DND-41 (cell line): ENCODE data around the gene NDUFA13.

Experiments
- ATAC-seq: fragments of 200-7000 bp; cut with Tn5 transposase; 3 replicates; pipeline ENCODE4 v1.9.1; 2021; ENCODE audit warnings: low read depth; ENCODE audit not compliant: insufficient read depth
- DNase-seq: peaks from one replicate; pipeline ENCODE4 v3.0.0-alpha.2; 2020
- H2AFZ ChIP-seq: 2 replicates; pipeline ENCODE4 v1.6.0; 2012; ENCODE audit warnings: low read depth, low read length
- H3K27ac ChIP-seq: 2 replicates; pipeline ENCODE4 v1.5.1; 2012; ENCODE audit warnings: low read length, inconsistent platforms
- H3K27me3 ChIP-seq: fragments of 200-600 bp; sonication (generic); 2 replicates; pipeline ENCODE4 v1.6.0; 2012; ENCODE audit warnings: low read length, mild to moderate bottlenecking, inconsistent platforms; ENCODE audit not compliant: insufficient read depth, poor library complexity
- H3K36me3 ChIP-seq: 2 replicates; pipeline ENCODE4 v1.5.1; 2012; ENCODE audit warnings: low read length, inconsistent platforms; ENCODE audit not compliant: insufficient read depth
- H3K4me1 ChIP-seq: 2 replicates; pipeline ENCODE4 v1.5.1; 2012; ENCODE audit warnings: mild to moderate bottlenecking, low read length; ENCODE audit not compliant: insufficient read depth
- H3K4me2 ChIP-seq: 2 replicates; pipeline ENCODE4 v1.6.0; 2012; ENCODE audit warnings: mild to moderate bottlenecking, moderate library complexity, low read length, inconsistent platforms; ENCODE audit not compliant: insufficient read depth
- H3K4me3 ChIP-seq, 2 experiments: fragments of 200-600 bp in 1 of 2; shearing (Covaris generic) in 1 of 2; 2 replicates each; pipeline ENCODE4 v1.5.1; 2012 to 2016; ENCODE audit warnings: inconsistent platforms in 2 of 2, low read length in 2 of 2, mild to moderate bottlenecking in 2 of 2, low read depth in 1 of 2, moderate library complexity in 1 of 2
- H3K79me2 ChIP-seq: 2 replicates; pipeline ENCODE4 v1.6.0; 2012; ENCODE audit warnings: low read length, inconsistent platforms; ENCODE audit not compliant: insufficient read depth
- H3K9ac ChIP-seq: 2 replicates; pipeline ENCODE4 v1.6.0; 2012; ENCODE audit warnings: low read depth, mild to moderate bottlenecking, inconsistent platforms, low read length, moderate library complexity
- H3K9me3 ChIP-seq: 2 replicates; pipeline ENCODE4 v1.5.1; 2012; ENCODE audit warnings: low read length, moderate library complexity, mild to moderate bottlenecking, inconsistent platforms; ENCODE audit not compliant: insufficient read depth, severe bottlenecking
- H4K20me1 ChIP-seq: 2 replicates; pipeline ENCODE4 v1.6.0; 2012; ENCODE audit warnings: low read length; ENCODE audit not compliant: insufficient read depth
- EZH2 ChIP-seq: IDR thresholded peaks from 3 replicates; pipeline ENCODE4 v1.6.1; 2012; ENCODE audit warnings: borderline replicate concordance, low read depth, mild to moderate bottlenecking, moderate library complexity, low read length, inconsistent platforms; ENCODE audit not compliant: severe bottlenecking
- TF ChIP-seq, protein P1 (sequence below): IDR thresholded peaks from 2 replicates; pipeline ENCODE4 v1.5.1; 2012; ENCODE audit warnings: borderline replicate concordance, low read length, moderate library complexity, mild to moderate bottlenecking; ENCODE audit not compliant: poor library complexity, severe bottlenecking; ENCODE audit errors: extremely low read depth

NDUFA13 gene

GRCh38 chr19:19535311-19536191, 19.5 kb downstream of the NDUFA13 start:
- H2AFZ ChIP-seq: no peak overlapping the region
- ATAC-seq: no peak
- no peaks in the 10 kb centered on the region for H3K27me3 ChIP-seq

DNA sequence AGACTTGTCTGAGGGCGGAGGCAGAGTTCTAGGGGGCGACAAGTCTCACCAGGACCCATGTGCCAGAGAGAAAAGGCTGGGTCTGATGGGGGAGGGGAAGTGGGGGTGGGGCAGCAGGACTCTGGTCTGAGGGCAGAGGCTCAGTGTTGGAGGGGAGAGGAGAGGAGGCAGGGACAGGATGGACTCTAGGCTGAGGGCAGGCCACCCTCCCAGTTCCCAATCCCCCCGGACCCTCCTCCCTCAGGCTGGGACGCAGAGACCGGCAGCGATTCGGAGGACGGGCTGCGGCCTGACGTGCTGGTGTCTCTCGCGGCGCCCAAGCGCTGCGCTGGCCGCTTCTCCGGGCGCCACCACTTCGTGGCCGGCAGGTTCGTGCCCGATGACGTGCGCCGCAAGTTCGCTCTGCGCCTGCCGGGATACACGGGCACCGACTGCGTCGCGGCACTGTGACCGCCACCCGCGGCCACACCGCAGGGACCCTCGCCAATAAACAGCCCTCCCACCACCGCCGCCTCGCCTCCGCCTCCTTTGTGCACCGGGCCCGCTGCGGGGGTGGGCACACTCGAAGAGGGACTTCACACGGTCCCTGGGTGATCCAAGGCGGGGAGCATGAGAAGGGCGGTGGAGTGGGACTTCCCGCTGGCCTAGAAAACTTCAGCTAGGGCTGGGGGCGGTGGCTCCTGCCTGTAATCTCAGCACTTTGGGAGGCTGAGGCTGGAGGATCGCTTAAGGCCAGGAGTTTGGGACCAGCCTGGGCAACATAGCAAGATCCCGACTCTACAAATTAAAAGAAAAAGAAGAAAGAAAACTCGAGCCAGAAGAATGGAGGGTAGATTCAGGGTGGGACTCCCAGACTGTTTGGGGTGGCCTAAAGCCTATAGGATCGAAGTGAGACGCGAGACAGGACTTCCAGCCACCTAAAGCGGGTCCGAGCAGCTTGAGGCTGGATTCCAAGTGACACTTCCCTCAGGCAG, 21.3 kb downstream of the NDUFA13 start:
- no peaks in the 10 kb centered on the region for H3K27me3 ChIP-seq
- ATAC-seq (no peak), DNase-seq (no peak)
- H3K79me2 ChIP-seq: no peaks in the 10 kb centered on the region
- no peaks in the 10 kb centered on the region for H3K36me3 ChIP-seq
- H2AFZ ChIP-seq: no peak overlapping the region
- 0 out of 2 replicates have a peak, but pooled peaks cover 5% of the 10 kb centered on the region for H4K20me1 ChIP-seq
- no peak overlapping the region for H3K9ac ChIP-seq
- no peaks in the 10 kb centered on the region for H3K9me3 ChIP-seq
- H3K27ac ChIP-seq: no peak overlapping the region
- no peak overlapping the region for H3K4me2 ChIP-seq
- H3K4me1 ChIP-seq: peaks cover 3% of the 10 kb centered on the region
- no peak overlapping the region for H3K4me3 ChIP-seq
- no peak for TF ChIP-seq EZH2
- TF ChIP-seq, protein P1, sequence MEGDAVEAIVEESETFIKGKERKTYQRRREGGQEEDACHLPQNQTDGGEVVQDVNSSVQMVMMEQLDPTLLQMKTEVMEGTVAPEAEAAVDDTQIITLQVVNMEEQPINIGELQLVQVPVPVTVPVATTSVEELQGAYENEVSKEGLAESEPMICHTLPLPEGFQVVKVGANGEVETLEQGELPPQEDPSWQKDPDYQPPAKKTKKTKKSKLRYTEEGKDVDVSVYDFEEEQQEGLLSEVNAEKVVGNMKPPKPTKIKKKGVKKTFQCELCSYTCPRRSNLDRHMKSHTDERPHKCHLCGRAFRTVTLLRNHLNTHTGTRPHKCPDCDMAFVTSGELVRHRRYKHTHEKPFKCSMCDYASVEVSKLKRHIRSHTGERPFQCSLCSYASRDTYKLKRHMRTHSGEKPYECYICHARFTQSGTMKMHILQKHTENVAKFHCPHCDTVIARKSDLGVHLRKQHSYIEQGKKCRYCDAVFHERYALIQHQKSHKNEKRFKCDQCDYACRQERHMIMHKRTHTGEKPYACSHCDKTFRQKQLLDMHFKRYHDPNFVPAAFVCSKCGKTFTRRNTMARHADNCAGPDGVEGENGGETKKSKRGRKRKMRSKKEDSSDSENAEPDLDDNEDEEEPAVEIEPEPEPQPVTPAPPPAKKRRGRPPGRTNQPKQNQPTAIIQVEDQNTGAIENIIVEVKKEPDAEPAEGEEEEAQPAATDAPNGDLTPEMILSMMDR: no peak

More at GRCh38 chr19:19535311-19536191, 19.5 kb downstream of the NDUFA13 start:
- H3K9me3 ChIP-seq: no peaks in the 10 kb centered on the region
- no peaks in the 10 kb centered on the region for H3K79me2 ChIP-seq
- no peak for DNase-seq
- H3K4me2 ChIP-seq: no peak overlapping the region
- TF ChIP-seq EZH2: no peak
- H3K4me3 ChIP-seq: no peak overlapping the region
- H3K9ac ChIP-seq: no peak overlapping the region
- no peak overlapping the region for H3K27ac ChIP-seq
- peaks cover 8% of the 10 kb centered on the region for H3K4me1 ChIP-seq
- 0 out of 2 replicates have a peak, but pooled peaks cover 5% of the 10 kb centered on the region for H4K20me1 ChIP-seq
- 0 out of 2 replicates have a peak, but pooled peaks cover under 1% of the 10 kb centered on the region for H3K36me3 ChIP-seq

DNA sequence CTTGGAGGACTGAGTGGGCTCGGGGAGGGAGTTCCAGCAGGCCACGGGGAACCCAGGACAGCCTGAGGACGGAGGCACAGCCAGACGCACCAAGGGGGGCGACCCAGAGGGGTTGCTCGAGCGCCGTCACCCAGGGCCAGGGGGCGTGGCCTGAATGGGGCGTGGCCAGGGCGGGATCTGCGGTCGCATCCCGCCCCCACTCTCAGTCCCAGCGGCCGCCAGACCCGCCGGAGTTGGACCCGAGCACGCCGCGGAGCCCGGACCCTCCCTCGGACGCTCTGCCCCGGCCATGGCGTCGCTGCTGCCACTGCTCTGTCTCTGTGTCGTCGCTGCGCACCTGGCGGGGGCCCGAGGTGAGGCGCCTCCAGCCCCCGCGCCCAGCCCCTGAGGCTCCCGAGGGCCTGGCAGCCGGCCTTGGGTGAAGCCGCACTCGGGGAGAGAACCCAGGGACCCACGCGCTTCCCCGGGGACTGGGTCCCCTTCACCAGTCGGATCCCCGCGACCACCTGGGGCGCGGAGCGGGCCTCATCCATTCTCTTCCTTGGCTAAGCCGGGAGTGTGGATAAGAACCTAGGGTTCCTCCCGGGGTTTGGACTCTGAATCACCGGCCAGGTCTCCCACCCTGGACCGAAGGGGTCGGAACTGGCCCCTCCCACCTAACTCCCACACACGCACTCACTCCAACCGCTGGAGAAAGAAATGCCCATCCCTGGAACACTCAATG, 22.2 kb downstream of the NDUFA13 start, which contains the start of gene CILP2:
CILP2 (plus strand) TSS at position 205 of the 724 bp plus-strand sequence; CDS start at position 290, 85 bp downstream.
- Histone ChIP-seq H3K9me3 (no peaks in the 10 kb centered on the region), H3K27ac (no peak within 1 kb of the TSS), H4K20me1 (no peaks in the 10 kb centered on the region), H3K79me2 (no peaks in the 10 kb centered on the region), H3K4me3 (no peak within 1 kb of the TSS), H3K4me2 (no peak within 1 kb of the TSS), H3K36me3 (no peaks in the 10 kb centered on the region), H3K4me1 (no peaks in the 10 kb centered on the region), H3K9ac (no peak within 1 kb of the TSS), H3K27me3 (no peaks in the 10 kb centered on the region), H2AFZ (no peak within 1 kb of the TSS)
- TF ChIP-seq, protein P1: no peak
- no peak for TF ChIP-seq EZH2
- DNase-seq (no peak), ATAC-seq (no peak)
